HG02763 (cell line): Measurements from ENCODE around the gene FEM1B.

Experiments
- ATAC-seq: cut with Tn5 transposase; IDR thresholded peaks from one replicate; pipeline ENCODE4 v1.9.1; 2021; ENCODE audit warnings: mild to moderate bottlenecking, moderate library complexity; ENCODE audit not compliant: unreplicated experiment

Gene FEM1B

DNA sequence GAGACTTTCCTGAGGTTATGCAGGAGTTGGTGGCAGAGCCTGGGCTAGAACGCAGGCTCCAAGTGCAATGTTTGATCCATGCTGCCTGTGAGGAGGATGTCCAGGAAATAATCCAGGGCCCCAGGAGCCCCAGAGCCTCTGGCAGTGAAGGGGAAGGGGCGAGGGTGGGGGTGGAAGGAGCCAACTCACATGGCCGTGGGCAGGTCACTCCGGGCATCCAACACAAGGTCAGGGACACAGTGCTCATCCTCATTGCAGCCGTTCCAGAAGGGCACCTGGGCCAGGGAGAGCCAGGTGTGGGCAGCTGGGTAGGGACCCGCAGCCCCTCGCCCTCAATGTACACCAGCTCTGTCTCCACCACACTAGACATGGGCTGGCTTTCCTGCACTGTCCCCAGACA, 43.7 kb downstream of the FEM1B start:
- ATAC-seq, result no peak

DNA sequence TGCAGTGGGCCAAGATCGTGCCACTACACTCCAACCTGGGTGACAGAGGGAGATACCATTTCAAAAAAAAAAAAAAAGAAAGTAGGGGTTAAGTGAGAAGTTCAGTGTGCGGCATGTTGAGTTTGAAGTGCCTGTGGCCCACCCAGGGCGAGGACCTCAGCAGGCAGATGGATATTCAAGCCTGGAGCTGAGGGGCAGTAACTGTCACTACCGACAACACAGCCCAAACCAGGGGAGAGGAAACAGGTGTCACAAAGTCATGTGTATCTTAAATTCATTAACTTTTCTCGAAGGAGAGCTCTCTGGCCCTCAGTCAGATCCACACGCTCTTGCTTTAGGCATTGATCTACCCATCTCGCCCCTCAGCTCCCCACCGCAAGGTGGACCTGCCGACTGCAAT, 45.3 kb downstream of the FEM1B start:
- no peak for ATAC-seq

DNA sequence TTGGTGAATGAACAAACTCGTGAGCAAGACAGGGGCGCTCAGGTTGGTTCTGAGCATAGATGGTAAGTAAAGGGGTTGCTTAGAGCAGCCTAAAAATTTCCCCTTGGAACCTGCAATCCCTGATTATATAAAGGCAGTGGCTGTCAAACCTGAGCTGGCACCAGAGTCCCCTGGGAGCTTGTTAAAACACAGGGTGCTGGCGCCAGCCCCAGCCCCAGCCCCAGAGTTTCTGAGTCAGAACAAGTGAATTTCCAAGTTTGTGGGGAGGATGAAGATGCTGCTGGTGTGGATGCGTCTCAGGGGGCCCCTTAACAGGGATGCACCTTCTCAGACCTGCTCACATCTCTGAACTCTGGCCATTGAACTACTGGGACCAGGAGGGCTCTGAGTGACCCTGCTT, 48.2 kb downstream of the FEM1B start:
- ATAC-seq, result no peak

GRCh38 chr15:68326711-68327354, 49.3 kb downstream of the FEM1B start:
- ATAC-seq, result no peak

DNA sequence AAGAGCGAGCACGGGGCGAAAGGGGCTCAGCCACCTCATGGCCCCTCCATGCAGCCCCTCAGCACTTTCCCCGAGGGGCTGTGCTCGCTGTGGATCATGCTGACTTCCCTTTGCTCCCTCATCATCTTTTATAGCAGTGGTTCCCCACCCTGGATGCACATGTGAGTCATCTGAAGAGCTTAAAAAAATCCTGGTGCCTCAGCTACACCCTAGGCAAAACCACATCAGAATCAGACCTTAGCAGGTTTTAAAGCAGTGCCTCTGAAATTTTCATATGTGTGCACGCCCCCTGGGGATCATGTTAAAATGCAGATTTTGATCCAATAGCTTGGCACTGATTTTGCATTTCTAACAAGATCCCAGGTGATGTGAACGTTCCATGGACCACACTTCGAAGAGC, 50.9 kb downstream of the FEM1B start:
- no peak for ATAC-seq

GRCh38 chr15:68328964-68329363, 51.4 kb downstream of the FEM1B start:
- ATAC-seq, result no peak

- no peak for ATAC-seq
These were observed 52.9 kb downstream of the FEM1B start for GRCh38 chr15:68330416-68330815.

- ATAC-seq, result no peak
These were observed 53.4 kb downstream of the FEM1B start for GRCh38 chr15:68330901-68331300.

GRCh38 chr15:68332266-68332665, 54.7 kb downstream of the FEM1B start:
- no peak for ATAC-seq

DNA sequence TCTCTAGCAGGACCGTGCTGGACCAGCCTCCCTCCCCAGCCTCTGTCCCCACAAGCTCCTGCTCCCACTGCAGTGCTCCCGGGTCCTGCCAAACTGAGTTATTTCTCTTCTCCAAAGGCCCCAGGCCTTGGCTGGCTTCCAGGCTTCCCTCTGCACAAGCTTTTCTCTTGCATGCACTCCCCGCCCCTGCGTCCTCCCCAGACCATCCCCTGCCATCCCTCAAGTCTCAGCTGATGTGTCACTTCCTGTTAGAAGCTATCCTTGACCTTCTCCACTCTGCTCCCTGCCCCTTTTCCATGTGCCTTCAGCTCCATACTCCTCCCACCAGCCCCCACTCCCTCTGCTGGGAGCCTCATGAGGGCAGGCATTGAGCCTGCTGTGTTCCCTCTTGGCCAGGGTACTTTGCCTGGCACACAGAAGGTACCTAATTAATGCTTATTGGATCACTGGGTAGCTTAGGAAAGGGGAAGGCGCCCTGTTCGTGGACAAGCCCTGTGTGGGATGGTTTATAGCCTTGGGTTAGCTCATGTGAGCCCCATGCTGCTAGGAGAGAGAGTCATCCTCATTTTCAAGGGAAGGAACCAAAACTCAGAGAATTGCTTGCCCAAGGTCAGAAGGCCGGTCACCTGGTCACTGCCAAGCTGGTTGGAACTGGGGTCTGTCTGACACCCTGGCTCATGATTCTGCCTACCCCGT, 56.4 kb downstream of the FEM1B start:
- no peak for ATAC-seq

- ATAC-seq, result no peak
These were observed 57.1 kb downstream of the FEM1B start for GRCh38 chr15:68334661-68335124.

GRCh38 chr15:68335251-68335650, 57.7 kb downstream of the FEM1B start:
- no peak for ATAC-seq

DNA sequence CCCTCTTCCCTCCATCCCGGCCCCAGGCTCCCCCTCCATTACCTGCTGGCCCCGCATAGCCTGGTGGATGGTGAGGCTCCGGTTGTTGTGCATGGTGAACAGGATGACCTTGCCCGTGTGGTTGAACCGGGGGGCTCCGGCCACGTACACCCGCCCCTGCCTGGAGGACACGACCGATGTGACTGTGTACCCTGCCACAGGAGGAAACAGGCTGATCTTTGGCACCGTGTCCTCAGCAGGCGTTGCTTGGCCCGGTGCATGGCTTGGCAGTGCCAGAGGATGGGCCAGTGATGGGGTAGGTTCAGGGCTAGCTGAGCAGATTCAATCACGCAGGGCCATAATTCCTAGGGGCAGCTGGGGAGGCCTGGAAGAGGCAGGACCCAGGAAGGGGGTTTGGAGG, 58.1 kb downstream of the FEM1B start:
- no peak for ATAC-seq

DNA sequence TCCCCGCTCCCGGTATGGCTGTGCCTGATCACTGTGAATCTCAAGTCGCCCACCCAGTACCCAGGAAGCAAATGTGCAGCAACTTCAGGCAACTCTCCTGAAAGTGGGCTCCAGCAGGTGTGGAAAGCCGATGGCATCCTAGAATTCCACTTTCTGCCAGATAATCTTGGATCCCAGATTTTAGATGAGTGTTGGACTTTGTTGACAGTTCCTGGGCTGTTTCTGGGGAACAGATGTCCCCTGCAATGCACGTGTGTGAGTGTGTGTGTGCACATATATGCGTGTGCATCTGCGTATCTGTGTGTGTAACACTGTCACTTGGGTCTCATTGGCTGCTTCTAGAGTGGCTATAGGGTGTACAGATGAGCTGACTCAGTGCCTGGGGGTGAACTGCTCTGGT, 59.0 kb downstream of the FEM1B start:
- ATAC-seq, result no peak

DNA sequence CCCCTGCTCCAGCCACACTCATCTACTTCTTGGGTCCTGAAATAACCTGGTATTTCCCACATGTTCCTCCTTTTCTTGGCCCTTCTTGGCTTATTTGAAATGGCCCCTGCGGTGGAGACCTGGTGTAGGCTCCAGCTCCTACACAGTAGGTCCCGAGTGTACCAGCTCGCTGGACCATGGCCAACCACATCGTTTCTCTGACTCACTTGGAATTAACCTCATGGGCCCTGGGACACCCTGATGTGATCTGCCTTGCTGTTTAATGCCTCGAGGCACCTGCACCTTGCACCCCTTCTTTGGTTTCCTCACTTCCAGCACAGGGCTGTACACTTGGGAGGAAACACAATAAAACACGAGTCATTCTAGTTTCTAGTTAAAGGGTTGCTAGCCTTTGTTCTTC, 60.3 kb downstream of the FEM1B start:
- ATAC-seq, result no peak

- ATAC-seq, result no peak
These were observed 61.9 kb downstream of the FEM1B start for GRCh38 chr15:68339481-68339880.

GRCh38 chr15:68340726-68341671, 63.5 kb downstream of the FEM1B start:
- ATAC-seq, result no peak

DNA sequence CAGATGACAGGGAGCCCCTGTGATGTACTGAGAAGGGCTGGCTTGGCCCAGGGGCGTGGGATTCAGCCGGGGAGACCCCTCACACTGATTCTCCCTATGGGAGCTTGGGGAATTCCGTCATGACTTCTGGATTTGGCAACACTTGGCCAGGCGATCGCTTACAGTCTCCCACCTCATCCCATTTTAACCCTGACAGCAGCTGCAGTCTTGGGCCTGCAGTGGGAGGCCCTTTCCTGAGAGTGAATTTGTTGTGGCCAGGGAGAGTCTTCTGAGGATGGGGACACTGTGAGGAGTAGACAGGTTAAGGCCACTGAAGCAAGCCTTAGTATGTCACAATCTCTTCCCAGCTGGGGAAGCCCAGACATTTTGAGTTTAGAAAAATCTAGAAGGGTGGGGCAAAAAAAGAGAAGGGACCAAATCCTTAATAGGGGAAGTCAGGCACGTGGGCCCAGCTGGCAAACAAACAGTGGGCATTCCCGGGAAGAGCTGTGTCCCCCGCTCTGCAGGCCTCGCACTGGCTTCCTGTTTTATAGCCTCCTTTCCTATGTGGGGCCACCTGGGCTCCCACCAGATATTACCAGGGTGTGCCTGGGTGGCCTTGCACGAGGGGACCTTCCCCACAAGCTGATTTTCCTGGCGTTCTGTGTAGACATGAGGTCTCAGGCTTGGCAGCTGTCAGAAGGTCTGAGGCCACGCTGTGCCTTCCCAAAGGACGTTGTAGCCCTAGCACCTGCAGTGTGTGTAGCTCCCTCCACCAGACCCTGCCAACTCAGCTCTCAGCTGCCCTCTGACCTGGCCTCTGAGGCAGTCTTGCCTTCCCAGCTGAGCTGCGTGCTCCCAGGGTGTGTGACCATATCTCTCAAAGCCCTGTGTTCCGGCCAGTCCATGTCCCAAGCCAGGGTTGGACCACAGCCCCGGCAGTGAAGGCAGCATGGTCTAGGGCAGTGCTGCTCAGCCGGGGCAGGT, 64.5 kb downstream of the FEM1B start:
- ATAC-seq, result no peak

- no peak for ATAC-seq
These were observed 66.2 kb downstream of the FEM1B start for GRCh38 chr15:68343579-68344225.

DNA sequence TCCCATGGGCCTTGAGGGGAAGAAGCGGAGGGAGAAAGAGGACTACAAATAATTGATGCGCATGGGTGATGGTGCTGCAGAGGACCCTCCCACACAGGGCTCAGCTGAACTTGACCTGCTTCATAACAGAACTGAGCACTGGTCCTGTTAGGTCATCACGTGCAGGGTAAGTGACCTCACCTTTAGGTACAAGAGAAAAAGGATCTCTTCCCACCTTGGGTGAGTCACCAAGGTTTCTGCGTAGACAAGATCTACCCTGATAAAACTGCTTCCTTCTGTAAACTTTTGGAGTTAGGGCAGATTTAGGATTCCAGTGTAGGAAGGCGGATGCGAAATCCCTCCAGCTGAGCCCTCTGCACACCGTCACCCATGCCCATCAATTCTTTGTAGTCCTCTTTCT, 67.1 kb downstream of the FEM1B start:
- ATAC-seq, result no peak
